ENCODE results near the gene RPRD1B. TPM values are rescaled to one million over a fixed set of nuclear protein-coding genes. Genes with fewer than 3 reads are reported as not detected.
"Not testable (repeated sequence)": the region's sequence is repeated elsewhere in the genome, so short reads cannot be mapped to it uniquely, and the experiment has no call there.

Gene RPRD1B
- total and polyA plus RNA-seq, 7 donors: 10.2 to 31.9 (median 27.2) TPM

DNA sequence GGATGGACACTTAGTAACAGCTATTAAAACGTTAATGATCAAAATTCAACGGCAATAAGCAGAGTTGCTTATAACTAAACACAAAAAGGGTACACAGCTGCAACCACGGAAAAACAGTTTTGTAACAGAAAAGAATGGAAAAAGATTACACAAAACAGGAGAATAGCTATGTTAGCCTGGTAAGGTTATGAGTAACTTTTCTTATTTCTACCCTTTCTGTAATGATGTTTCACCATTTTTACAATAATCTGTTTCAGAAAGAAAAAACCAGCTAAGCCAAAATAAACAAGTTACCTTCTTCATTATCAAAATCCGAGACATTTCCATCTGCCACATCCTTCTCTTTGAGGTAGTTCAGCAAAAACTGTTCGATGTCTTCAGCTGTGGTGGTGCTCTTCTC, 27.6 kb upstream of the RPRD1B start:
- DNase-seq: no peak

DNA sequence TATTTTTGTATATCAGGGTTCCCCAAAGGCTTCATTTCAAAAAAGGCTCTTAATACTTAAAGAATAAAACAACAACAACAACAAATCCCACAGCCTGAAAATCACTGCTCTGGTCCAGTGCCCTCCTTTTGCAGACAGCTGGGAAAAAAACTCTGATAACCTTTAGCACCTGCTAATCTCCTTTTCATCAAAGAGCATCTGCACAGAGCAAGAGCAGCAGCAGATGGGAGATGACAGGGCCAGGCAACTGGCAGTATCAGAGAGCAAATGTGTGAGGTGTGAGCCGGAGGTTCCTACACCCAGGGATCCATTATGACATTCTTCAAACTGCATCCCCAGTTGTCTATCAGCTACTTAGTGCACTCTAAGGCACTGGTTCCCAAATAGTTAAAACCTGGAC, 26.0 kb upstream of the RPRD1B start:
- Histone ChIP-seq H3K27ac (no peak overlapping the region), H3K4me1 (no peaks in the 10 kb centered on the region), H3K36me3 (peaks cover 4 to 57% (median 6%) of the 10 kb centered on the region in 4 donors), H3K4me3 (no peak overlapping the region), H3K27me3 (no peaks in the 10 kb centered on the region), H3K9me3 (no peaks in the 10 kb centered on the region)
- WGBS, 2 donors: 92 to 94% methylated on average over 1 of the region's 1 CpG
- no peak for DNase-seq
- TF ChIP-seq POLR2A (IDR thresholded peaks at IDR 0.05): no peak
- TF ChIP-seq, protein P1, sequence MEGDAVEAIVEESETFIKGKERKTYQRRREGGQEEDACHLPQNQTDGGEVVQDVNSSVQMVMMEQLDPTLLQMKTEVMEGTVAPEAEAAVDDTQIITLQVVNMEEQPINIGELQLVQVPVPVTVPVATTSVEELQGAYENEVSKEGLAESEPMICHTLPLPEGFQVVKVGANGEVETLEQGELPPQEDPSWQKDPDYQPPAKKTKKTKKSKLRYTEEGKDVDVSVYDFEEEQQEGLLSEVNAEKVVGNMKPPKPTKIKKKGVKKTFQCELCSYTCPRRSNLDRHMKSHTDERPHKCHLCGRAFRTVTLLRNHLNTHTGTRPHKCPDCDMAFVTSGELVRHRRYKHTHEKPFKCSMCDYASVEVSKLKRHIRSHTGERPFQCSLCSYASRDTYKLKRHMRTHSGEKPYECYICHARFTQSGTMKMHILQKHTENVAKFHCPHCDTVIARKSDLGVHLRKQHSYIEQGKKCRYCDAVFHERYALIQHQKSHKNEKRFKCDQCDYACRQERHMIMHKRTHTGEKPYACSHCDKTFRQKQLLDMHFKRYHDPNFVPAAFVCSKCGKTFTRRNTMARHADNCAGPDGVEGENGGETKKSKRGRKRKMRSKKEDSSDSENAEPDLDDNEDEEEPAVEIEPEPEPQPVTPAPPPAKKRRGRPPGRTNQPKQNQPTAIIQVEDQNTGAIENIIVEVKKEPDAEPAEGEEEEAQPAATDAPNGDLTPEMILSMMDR (IDR thresholded peaks at IDR 0.05): no peak
- intact Hi-C loops (cut with DNase I): no loop called here

More for the DNA sequence above, 27.6 kb upstream of the RPRD1B start:
- 82 to 85% methylated on average over 5 of the region's 5 CpGs for WGBS, 2 donors
- no peak overlapping the region for H3K27ac ChIP-seq
- TF ChIP-seq, protein P1 (IDR thresholded peaks at IDR 0.05): no peak
- H3K4me1 ChIP-seq: no peaks in the 10 kb centered on the region
- H3K36me3 ChIP-seq: peaks cover 4 to 57% (median 14%) of the 10 kb centered on the region in 4 donors
- H3K9me3 ChIP-seq: no peaks in the 10 kb centered on the region
- no peaks in the 10 kb centered on the region for H3K27me3 ChIP-seq
- intact Hi-C loops (cut with DNase I): no loop called here
- H3K4me3 ChIP-seq: no peak overlapping the region

DNA sequence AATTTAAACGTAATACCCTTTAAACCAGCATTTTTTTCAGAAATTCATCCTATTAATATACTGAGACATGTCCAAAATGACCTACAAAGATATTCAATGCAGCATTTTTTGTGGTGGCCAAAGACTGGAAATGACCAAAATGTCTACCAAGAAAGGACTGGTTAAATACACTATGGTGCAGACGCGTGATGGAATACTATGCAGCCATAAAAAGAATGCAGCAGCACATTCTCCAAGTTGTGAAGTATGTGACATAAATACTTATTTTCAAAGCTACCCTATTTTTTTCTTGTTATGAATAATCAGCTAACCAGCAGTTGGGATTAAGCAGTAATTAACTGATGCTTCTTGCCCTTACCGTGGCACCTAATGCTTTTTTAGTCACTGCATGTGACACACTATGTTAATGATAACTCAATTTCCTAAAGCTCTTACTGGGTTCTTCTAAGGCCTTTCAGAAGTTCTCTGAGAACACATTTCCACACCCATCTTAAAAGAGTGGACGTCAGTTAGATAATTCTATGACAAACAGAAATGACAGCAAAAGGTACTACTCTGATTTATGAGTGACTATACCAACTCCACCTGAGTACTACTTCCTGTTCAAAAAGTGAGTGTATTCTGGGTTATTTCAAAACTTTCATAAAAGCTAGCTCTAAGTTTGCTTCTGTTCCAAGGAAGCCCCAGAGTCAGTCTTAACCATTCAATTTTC, 25.2 kb upstream of the RPRD1B start:
- Histone ChIP-seq H3K4me3 (no peak overlapping the region), H3K9me3 (no peaks in the 10 kb centered on the region), H3K36me3 (peaks cover 8 to 59% (median 10%) of the 10 kb centered on the region in 4 donors), H3K27ac (no peak overlapping the region), H3K27me3 (no peaks in the 10 kb centered on the region), H3K4me1 (no peaks in the 10 kb centered on the region)
- WGBS, 2 donors: 85 to 94% methylated on average over 5 of the region's 5 CpGs
- intact Hi-C loops (cut with DNase I): no loop called here
- TF ChIP-seq, protein P1 (IDR thresholded peaks at IDR 0.05): no peak
- TF ChIP-seq POLR2AphosphoS5 (IDR thresholded peaks at IDR 0.05): no peak
- no peak for TF ChIP-seq POLR2A (IDR thresholded peaks at IDR 0.05)
- no peak for TF ChIP-seq EP300 (IDR thresholded peaks at IDR 0.05)
- DNase-seq: no peak

DNA sequence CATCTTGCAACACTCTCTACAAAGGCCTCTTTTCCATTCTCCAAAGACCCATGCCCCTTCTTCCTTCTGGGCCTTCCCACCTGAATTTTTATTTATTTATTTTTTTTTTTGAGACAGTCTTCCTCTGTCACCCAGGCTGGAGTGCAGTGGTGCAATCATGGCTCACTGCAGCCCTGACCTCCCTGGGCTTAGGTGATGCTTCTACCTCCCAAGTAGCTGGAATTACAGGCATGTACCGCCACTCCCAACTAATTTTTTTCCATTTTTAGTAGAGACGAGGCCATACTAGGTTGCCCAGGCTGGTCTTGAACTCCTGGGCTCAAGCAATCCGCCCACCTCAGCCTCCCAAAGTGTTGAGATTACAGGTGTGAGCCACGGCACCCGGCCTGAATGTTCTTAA, 24.1 kb upstream of the RPRD1B start:
- DNase-seq; intact Hi-C loops (cut with DNase I); H3K4me1 ChIP-seq; H3K9me3 ChIP-seq; H3K4me3 ChIP-seq; H3K27me3 ChIP-seq; H3K27ac ChIP-seq: not testable (repeated sequence)
- peaks cover 8 to 52% (median 11%) of the 10 kb centered on the region in 4 donors for H3K36me3 ChIP-seq
- 97 to 98% methylated on average over 5 of the region's 5 CpGs for WGBS, 2 donors

DNA sequence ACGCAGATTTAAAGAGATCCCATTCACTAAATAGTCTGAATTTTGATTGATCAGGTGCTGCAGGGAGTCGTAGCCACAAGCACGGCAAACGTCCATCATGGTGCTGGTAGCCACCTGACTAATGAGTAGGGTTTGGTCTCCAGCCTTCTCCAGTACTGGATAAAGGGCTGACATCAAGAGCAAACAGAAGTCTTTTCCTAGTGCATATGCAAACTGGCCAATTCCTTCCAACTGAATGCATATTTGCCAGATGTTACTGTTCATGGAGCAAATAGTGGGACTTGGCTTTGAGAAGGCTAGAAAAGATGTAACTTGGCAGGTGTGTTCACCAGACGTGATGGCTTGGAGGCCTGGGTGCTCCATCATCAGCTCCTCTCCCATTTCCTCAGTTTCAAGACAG, 21.9 kb upstream of the RPRD1B start:
- 94% methylated on average over 5 of the region's 5 CpGs for WGBS, 2 donors
- peaks cover 7 to 45% (median 8%) of the 10 kb centered on the region in 4 donors for H3K36me3 ChIP-seq

More for the DNA sequence above, 21.9 kb upstream of the RPRD1B start:
- Histone ChIP-seq H3K27ac (no peak overlapping the region), H3K4me1 (no peaks in the 10 kb centered on the region), H3K9me3 (no peaks in the 10 kb centered on the region), H3K27me3 (no peaks in the 10 kb centered on the region), H3K4me3 (no peak overlapping the region)
- intact Hi-C loops (cut with DNase I): no loop called here
- DNase-seq: no peak
- TF ChIP-seq, protein P1 (IDR thresholded peaks at IDR 0.05): no peak
- no peak for TF ChIP-seq EP300 (IDR thresholded peaks at IDR 0.05)
- no peak for TF ChIP-seq POLR2A (IDR thresholded peaks at IDR 0.05)
- no peak for TF ChIP-seq POLR2AphosphoS5 (IDR thresholded peaks at IDR 0.05)

Data from sigmoid colon (tissue), 7 donors.